T-helper 1 cell treated with Interleukin-12 subunit alpha and Interleukin-12 subunit beta and Interleukin-4 antibody, amounts not matched to agents 30 μg/mL and 1 μg/mL, for 36 hours (primary cell): ENCODE data around the gene S100PBP.

Experiments used
- H3K27ac Mint-ChIP-seq: one replicate; pipeline ENCODE4 v1.8.0; 2021; ENCODE audit warnings: mild to moderate bottlenecking, mixed read lengths
- H3K27me3 Mint-ChIP-seq: one replicate; pipeline ENCODE4 v1.8.0; 2021; ENCODE audit warnings: low read depth, mixed read lengths
- H3K36me3 Mint-ChIP-seq: one replicate; pipeline ENCODE4 v1.8.0; 2021; ENCODE audit warnings: low read depth, mixed read lengths
- H3K4me1 Mint-ChIP-seq: one replicate; pipeline ENCODE4 v1.8.0; 2021; ENCODE audit warnings: low read depth, mixed read lengths
- H3K4me3 Mint-ChIP-seq: one replicate; pipeline ENCODE4 v1.8.0; 2021; ENCODE audit warnings: mild to moderate bottlenecking, moderate library complexity, mixed read lengths
- H3K9me3 Mint-ChIP-seq: one replicate; pipeline ENCODE4 v1.8.0; 2021; ENCODE audit warnings: mixed read lengths

The S100PBP gene

GRCh38 chr1:32865639-32866405 lies 48.4 kb downstream of the S100PBP start:
- peaks cover 3% of the 10 kb centered on the region for H3K4me1 Mint-ChIP-seq
- peaks cover 43% of the 10 kb centered on the region for H3K36me3 Mint-ChIP-seq
- no peak overlapping the region for H3K27ac Mint-ChIP-seq
- H3K9me3 Mint-ChIP-seq, result no peaks in the 10 kb centered on the region
- H3K27me3 Mint-ChIP-seq, result peaks cover 19% of the 10 kb centered on the region
- no peak overlapping the region for H3K4me3 Mint-ChIP-seq

DNA sequence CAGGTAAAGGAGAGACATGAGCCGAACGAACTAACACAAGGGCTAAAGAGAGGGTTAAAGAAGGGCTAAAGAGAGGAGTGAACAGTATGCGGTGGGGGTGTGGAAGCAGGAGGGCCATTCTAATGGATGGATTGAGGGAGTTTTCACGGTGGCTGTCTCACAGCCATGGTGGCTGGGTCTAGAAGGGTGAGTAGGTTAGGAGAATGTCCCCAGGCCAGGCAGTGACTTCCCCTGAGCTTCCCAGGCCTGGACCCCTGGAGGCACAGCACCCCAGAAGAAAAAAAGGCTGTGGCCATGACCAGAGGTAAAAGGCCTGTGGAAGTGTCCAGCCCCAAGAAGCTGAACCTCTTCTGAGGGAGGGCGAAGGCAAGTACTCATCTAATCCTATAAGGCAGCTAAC lies 49.7 kb downstream of the S100PBP start:
- Mint-ChIP-seq H3K9me3 (no peaks in the 10 kb centered on the region), H3K27ac (no peak overlapping the region), H3K27me3 (peaks cover 31% of the 10 kb centered on the region), H3K4me3 (no peak overlapping the region), H3K4me1 (peaks cover 12% of the 10 kb centered on the region), H3K36me3 (peaks cover 36% of the 10 kb centered on the region)

- Mint-ChIP-seq H3K27me3 (peaks cover 36% of the 10 kb centered on the region), H3K4me3 (no peak overlapping the region), H3K36me3 (peaks cover 31% of the 10 kb centered on the region), H3K9me3 (no peaks in the 10 kb centered on the region), H3K27ac (no peak overlapping the region), H3K4me1 (peaks cover 12% of the 10 kb centered on the region)
These were observed 50.2 kb downstream of the S100PBP start for GRCh38 chr1:32867671-32868070.

- peaks cover 38% of the 10 kb centered on the region for H3K27me3 Mint-ChIP-seq
- H3K4me3 Mint-ChIP-seq, result no peak overlapping the region
- H3K36me3 Mint-ChIP-seq, result peaks cover 28% of the 10 kb centered on the region
- H3K4me1 Mint-ChIP-seq, result peaks cover 12% of the 10 kb centered on the region
- H3K9me3 Mint-ChIP-seq, result no peaks in the 10 kb centered on the region
- H3K27ac Mint-ChIP-seq, result no peak overlapping the region
These were observed 50.6 kb downstream of the S100PBP start for GRCh38 chr1:32868085-32868484.

- no peak overlapping the region for H3K4me3 Mint-ChIP-seq
These were observed 51.5 kb downstream of the S100PBP start for GRCh38 chr1:32868806-32869455.

GRCh38 chr1:32869923-32870614 lies 52.6 kb downstream of the S100PBP start:
- H3K27me3 Mint-ChIP-seq, result peaks cover 47% of the 10 kb centered on the region

More at GRCh38 chr1:32868806-32869455, 51.5 kb downstream of the S100PBP start:
- no peak overlapping the region for H3K27ac Mint-ChIP-seq
- peaks cover 38% of the 10 kb centered on the region for H3K27me3 Mint-ChIP-seq
- no peaks in the 10 kb centered on the region for H3K9me3 Mint-ChIP-seq
- peaks cover 26% of the 10 kb centered on the region for H3K36me3 Mint-ChIP-seq
- peaks cover 12% of the 10 kb centered on the region for H3K4me1 Mint-ChIP-seq

GRCh38 chr1:32870615-32871363 lies 53.3 kb downstream of the S100PBP start, which contains the start of gene FNDC5:
TSS of gene FNDC5 (minus strand) at chr1:32870912.
- H3K9me3 Mint-ChIP-seq, result no peaks in the 10 kb centered on the region
- H3K36me3 Mint-ChIP-seq, result peaks cover 21% of the 10 kb centered on the region
- peaks cover 22% of the 10 kb centered on the region for H3K4me1 Mint-ChIP-seq
- peak within 1 kb of the TSS; percentile 65 for H3K4me3 Mint-ChIP-seq
- peak within 1 kb of the TSS; percentile 9 for H3K27ac Mint-ChIP-seq
- peaks cover 54% of the 10 kb centered on the region for H3K27me3 Mint-ChIP-seq

More at GRCh38 chr1:32869923-32870614, 52.6 kb downstream of the S100PBP start:
- H3K4me3 Mint-ChIP-seq, result peak overlapping the region; percentile 65
- H3K36me3 Mint-ChIP-seq, result peaks cover 21% of the 10 kb centered on the region
- H3K4me1 Mint-ChIP-seq, result peaks cover 15% of the 10 kb centered on the region
- H3K27ac Mint-ChIP-seq, result peak overlapping the region; percentile 9
- H3K9me3 Mint-ChIP-seq, result no peaks in the 10 kb centered on the region

DNA sequence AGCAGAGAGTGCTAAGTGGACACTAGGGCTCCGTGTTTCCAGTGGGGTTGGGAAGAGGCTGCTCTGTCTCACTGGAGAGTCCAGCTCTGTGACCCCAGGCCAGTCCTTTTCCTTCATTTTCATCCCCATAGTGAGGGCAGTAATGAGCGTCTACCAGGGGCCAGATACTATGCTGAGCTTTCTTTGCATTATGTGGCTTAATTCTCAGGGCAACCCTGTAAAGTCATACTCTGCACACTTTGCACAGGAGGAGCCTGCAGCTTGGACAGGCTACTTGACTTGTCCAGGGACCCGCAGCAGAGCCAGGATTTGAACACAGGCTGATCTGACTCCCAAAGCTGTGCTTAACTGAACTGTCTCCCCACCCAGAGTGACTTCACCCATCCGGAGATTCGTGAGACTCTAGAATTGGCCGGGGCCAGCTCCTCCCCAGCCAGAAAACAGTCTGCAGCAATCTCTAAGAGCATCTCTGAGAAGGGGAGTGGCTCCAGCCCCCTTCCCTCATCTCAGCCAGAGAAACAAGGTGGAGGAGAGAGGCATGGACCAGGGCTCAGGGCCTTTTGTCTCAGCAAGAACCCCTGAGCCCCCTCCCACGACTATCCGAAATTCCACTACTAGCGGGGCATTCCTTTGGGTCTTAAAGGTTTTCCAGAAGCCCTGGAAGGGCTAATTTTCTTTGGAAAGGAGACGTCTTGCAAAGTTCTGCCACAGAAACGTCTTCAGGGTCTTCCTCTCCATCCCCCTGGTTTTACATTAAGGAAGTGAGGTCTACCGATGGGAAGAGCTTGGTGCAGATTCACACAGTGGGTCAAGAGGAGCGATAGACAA lies 54.1 kb downstream of the S100PBP start:
- H3K4me3 Mint-ChIP-seq, result no peak overlapping the region
- H3K9me3 Mint-ChIP-seq, result no peaks in the 10 kb centered on the region
- peaks cover 17% of the 10 kb centered on the region for H3K36me3 Mint-ChIP-seq
- no peak overlapping the region for H3K27ac Mint-ChIP-seq
- peaks cover 24% of the 10 kb centered on the region for H3K4me1 Mint-ChIP-seq
- H3K27me3 Mint-ChIP-seq, result peaks cover 60% of the 10 kb centered on the region

DNA sequence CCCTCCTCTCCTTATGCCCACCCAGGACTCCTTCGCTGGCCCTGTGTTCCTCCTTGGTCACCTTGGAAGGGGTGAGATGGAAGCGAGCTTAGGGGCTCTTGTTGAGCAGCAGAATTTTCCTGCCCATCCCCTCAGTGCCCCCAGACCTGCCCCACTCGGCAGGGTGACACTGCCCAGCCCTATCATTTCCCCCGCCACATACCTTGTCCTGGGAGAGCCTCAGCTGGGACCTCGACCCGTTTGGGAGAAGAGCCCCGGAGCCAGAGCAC lies 54.7 kb downstream of the S100PBP start:
- Mint-ChIP-seq H3K36me3 (peaks cover 17% of the 10 kb centered on the region), H3K4me3 (no peak overlapping the region), H3K9me3 (no peaks in the 10 kb centered on the region), H3K4me1 (peaks cover 27% of the 10 kb centered on the region), H3K27ac (no peak overlapping the region), H3K27me3 (peaks cover 63% of the 10 kb centered on the region)

DNA sequence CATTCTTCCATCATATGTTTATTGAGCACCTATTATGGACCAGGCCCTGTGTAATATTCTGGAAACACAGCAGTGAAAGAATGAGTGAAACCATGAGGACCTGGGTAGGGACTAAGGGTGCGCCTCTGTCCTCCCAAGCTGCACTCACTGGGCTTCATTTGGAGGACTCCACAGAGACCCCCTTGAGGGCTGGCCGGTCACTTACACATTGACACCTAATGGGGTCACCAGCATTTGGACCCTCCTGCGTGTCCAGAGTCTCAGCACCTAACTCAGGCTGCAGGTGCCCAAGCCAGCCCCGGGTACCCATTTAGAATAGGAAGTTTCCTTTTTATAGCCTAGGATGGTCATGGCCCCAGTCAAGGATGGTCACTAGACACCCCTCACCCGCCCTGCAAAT lies 56.0 kb downstream of the S100PBP start:
- Mint-ChIP-seq H3K27me3 (peaks cover 70% of the 10 kb centered on the region), H3K27ac (no peak overlapping the region), H3K9me3 (no peaks in the 10 kb centered on the region), H3K4me3 (no peak overlapping the region), H3K36me3 (peaks cover 12% of the 10 kb centered on the region), H3K4me1 (peaks cover 27% of the 10 kb centered on the region)

DNA sequence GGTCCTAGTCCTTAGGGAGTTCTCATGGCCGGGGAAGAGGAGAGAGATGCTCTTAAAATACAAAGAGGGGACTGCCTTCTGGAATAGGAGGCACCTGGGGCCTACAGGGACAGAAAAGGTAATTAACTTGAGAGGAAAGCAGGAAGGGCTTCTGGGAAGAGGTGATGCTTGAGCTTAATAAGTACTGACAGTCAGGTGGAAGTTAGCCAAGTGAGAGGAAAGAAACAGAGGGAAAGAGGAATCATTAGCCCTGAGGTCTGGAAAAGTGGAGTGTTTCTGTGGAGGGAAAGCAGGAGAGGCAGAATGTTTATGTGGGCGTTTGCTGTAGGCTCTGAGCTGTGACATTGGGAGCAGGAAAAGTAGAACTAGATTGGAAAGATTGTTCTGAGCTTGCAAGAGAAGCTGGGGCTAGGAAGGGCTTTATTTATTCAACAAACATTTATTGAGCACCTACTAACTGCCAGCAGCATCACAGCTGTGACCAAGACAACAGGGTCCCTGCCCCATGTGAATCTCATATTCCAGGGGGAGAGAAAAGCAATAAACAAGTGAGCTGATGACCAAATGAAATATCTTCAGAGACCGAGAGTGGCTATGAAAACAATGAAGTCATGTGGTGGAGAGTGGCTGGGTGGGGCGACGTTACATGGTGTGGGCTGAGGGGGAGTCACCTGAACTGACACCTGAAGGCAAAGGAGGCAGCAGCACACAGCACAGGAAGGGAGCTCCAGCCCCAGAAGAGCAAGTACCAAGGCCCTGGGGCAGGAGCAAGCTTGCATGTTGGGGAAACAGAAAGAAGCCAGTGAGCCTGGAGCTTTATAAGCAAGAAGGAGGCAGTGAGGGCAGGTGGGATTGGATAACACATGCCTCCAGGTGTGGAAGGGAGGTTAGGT lies 57.7 kb downstream of the S100PBP start:
- peaks cover 54% of the 10 kb centered on the region for H3K27me3 Mint-ChIP-seq

GRCh38 chr1:32876341-32877210 lies 59.1 kb downstream of the S100PBP start:
- Mint-ChIP-seq H3K36me3 (no peaks in the 10 kb centered on the region), H3K4me3 (no peak overlapping the region), H3K27ac (no peak overlapping the region), H3K9me3 (no peaks in the 10 kb centered on the region), H3K4me1 (peaks cover 19% of the 10 kb centered on the region), H3K27me3 (peaks cover 54% of the 10 kb centered on the region)

More for the DNA sequence above, 57.7 kb downstream of the S100PBP start:
- H3K27ac Mint-ChIP-seq, result peak overlapping the region; percentile 10
- no peaks in the 10 kb centered on the region for H3K9me3 Mint-ChIP-seq
- peaks cover 24% of the 10 kb centered on the region for H3K4me1 Mint-ChIP-seq
- no peaks in the 10 kb centered on the region for H3K36me3 Mint-ChIP-seq
- no peak overlapping the region for H3K4me3 Mint-ChIP-seq
